Measurements from ENCODE around the gene VWA2.

VWA2 gene

GRCh38 chr10:114307731-114308130, 68.7 kb downstream of the VWA2 start:
- TF ChIP-seq ZFX (IDR thresholded peaks at IDR 0.05; ENCODE audit: borderline replicate concordance), result no peak
- TF ChIP-seq CTCF (IDR thresholded peaks at IDR 0.05), result no peak
- H3K27ac ChIP-seq, result no peak overlapping the region

- H3K27ac ChIP-seq, result no peak overlapping the region
- TF ChIP-seq CTCF (IDR thresholded peaks at IDR 0.05), result no peak
- TF ChIP-seq ZFX (IDR thresholded peaks at IDR 0.05; ENCODE audit: borderline replicate concordance), result no peak
Measured at GRCh38 chr10:114308531-114309363, 69.7 kb downstream of the VWA2 start.

- TF ChIP-seq ZFX (IDR thresholded peaks at IDR 0.05; ENCODE audit: borderline replicate concordance) (no peak), CTCF (IDR thresholded peaks at IDR 0.05) (no peak)
- H3K27ac ChIP-seq, result no peak overlapping the region
Measured at GRCh38 chr10:114309364-114309651, 70.3 kb downstream of the VWA2 start.

GRCh38 chr10:114310346-114310745, 71.3 kb downstream of the VWA2 start:
- no peak overlapping the region for H3K27ac ChIP-seq
- TF ChIP-seq ZFX (IDR thresholded peaks at IDR 0.05; ENCODE audit: borderline replicate concordance) (no peak), CTCF (IDR thresholded peaks at IDR 0.05) (no peak)

GRCh38 chr10:114311023-114311422, 72.0 kb downstream of the VWA2 start:
- H3K27ac ChIP-seq, result no peak overlapping the region
- TF ChIP-seq CTCF (IDR thresholded peaks at IDR 0.05), result no peak
- TF ChIP-seq ZFX (IDR thresholded peaks at IDR 0.05; ENCODE audit: borderline replicate concordance), result no peak

- TF ChIP-seq ZFX (IDR thresholded peaks at IDR 0.05; ENCODE audit: borderline replicate concordance) (no peak), CTCF (IDR thresholded peaks at IDR 0.05) (no peak)
- no peak overlapping the region for H3K27ac ChIP-seq
Measured at GRCh38 chr10:114311496-114312209, 72.6 kb downstream of the VWA2 start.

GRCh38 chr10:114313139-114313538, 74.1 kb downstream of the VWA2 start:
- no peak for TF ChIP-seq ZFX (IDR thresholded peaks at IDR 0.05; ENCODE audit: borderline replicate concordance)
- no peak for TF ChIP-seq CTCF (IDR thresholded peaks at IDR 0.05)

More at GRCh38 chr10:114313139-114313538, 74.1 kb downstream of the VWA2 start:
- H3K27ac ChIP-seq, result no peak overlapping the region
